HEK293T (cell line): ENCODE measurements around the gene AMPD1.

Experiments
- ARNT ChIP-seq: fragments of 450-650 bp; IDR thresholded peaks from 2 replicates; pipeline ENCODE4 v1.6.1; 2017; ENCODE audit warnings: mild to moderate bottlenecking
- CTBP1 ChIP-seq: fragments of 450-650 bp; IDR thresholded peaks from 2 replicates; pipeline ENCODE4 v1.6.1; 2016; ENCODE audit warnings: borderline replicate concordance
- ELF4 ChIP-seq: fragments of 450-650 bp; IDR thresholded peaks from 2 replicates; pipeline ENCODE4 v1.6.1; 2017; ENCODE audit warnings: antibody characterized with exemption
- FOXA1 ChIP-seq: fragments of 450-650 bp; IDR thresholded peaks from 2 replicates; pipeline ENCODE4 v1.6.1; 2016; ENCODE audit warnings: mild to moderate bottlenecking
- HDGF ChIP-seq: fragments of 450-650 bp; IDR thresholded peaks from 2 replicates; pipeline ENCODE4 v1.6.1; 2017; ENCODE audit warnings: antibody characterized with exemption, borderline replicate concordance
- NFRKB ChIP-seq: fragments of 450-650 bp; IDR thresholded peaks from 2 replicates; pipeline ENCODE4 v1.6.1; 2016; ENCODE audit warnings: mild to moderate bottlenecking, moderate library complexity
- PKNOX1 ChIP-seq: fragments of 450-650 bp; IDR thresholded peaks from 2 replicates; pipeline ENCODE4 v1.6.1; 2016
- SUZ12 ChIP-seq: fragments of 450-650 bp; IDR thresholded peaks from 2 replicates; pipeline ENCODE4 v1.6.1; 2016; ENCODE audit warnings: mild to moderate bottlenecking
- TARDBP ChIP-seq: fragments of 450-650 bp; IDR thresholded peaks from 2 replicates; pipeline ENCODE4 v1.6.1; 2016

GRCh38 chr1:114627107-114627506 is 68.2 kb downstream of the AMPD1 start:
- no peak for TF ChIP-seq FOXA1
- no peak for TF ChIP-seq ARNT
- no peak for TF ChIP-seq TARDBP
- TF ChIP-seq HDGF, result no peak
- TF ChIP-seq ELF4, result no peak
- no peak for TF ChIP-seq CTBP1
- TF ChIP-seq SUZ12, result no peak
- no peak for TF ChIP-seq NFRKB
- no peak for TF ChIP-seq PKNOX1
